Left cardiac atrium (tissue), 4 donors: Measurements from ENCODE around the gene TSPO. TPM values are rescaled to one million over a fixed set of nuclear protein-coding genes. Genes with fewer than 3 reads are reported as not detected.

Source experiments
- ATAC-seq, 2 donors: fragments of 200-7000 bp; cut with Tn5 transposase; one replicate each; pipeline ENCODE4 v1.9.1; 2020; ENCODE audit warnings: mild to moderate bottlenecking in 2 of 2, moderate library complexity in 2 of 2
- DNase-seq: peaks from one replicate; pipeline ENCODE4 v3.0.0-alpha.2; 2020
- intact Hi-C, 2 donors: fragments of 100-400 bp; cut with DNase I; formaldehyde crosslinking; loops; one replicate each; pipeline versions ENCODE4 v1.14.1 to v1.15.1; 2022 to 2023
- total RNA-seq, 2 donors: library from RNA; stranded (reverse); fragmentation: NEBNext Ultra II Directional; extraction: Animal tissue kit (Norgen Biotek cat#: 25700); gene quantifications; one replicate each; pipeline ENCODE4 v1.2.1, GENCODE V29; 2021
- donor health status: DM: no; HTN: yes; CAD: no.
- donor health status: DM: no; HTN: yes; CAD: no; lungs with severe emphysema.
- donor health status: DM: yes; HTN: yes; CAD: no.
- donor health status: Dilated cardiomyopathy.

Gene TSPO
- total RNA-seq, 2 donors from 2014 or later, result 96.2 to 147 TPM

GRCh38 chr22:43154887-43155536 lies 3.7 kb downstream of the TSPO start:
- DNase-seq (no peak), ATAC-seq (no peak)
- intact Hi-C loops, result no loop called here

DNA sequence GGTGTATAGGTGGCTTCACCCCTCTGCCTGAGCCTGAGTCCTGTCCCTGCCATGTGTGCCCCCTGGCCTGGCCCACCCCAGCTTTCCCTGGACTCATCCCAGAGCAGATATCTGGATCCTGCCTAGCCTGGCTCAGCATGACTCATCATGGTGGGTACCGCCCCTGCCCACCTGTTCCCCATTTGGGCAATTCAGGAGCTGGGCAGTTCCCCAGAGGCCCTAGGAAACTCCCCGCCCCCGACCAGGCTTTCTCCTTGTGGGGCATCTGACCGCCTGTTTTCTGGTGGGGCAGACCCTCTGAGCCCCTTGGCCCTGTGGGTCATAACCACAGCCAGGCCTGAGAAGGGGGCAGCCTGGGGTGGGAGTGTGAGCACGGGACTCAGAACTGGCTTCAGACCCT lies 4.4 kb downstream of the TSPO start:
- intact Hi-C loops, result no loop called here
- no peak for DNase-seq
- no peak for ATAC-seq

DNA sequence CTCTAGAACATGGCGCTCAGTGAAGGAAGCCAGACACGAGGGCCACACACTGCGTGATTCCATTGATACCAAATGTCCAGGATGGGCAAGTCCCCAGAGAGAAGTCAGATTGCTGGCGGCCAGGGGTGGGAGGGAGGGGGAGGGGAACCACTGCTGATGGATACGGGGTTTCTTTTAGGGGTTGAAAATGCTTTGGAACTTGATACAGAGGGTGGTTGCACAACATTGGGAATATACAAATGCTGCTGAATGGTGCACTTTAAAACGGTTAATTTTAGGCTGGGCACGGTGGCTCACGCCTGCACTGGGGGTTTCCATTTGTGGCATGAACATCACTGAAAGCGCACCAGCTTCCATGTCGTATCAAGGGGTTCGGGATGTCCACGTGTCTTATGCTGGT lies 5.1 kb downstream of the TSPO start:
- ATAC-seq, result no peak
- no peak for DNase-seq
- intact Hi-C loops, result no loop called here

GRCh38 chr22:43157874-43158546 lies 6.7 kb downstream of the TSPO start:
- ATAC-seq, result no peak
- intact Hi-C loops, result no loop called here
- DNase-seq, result no peak

- DNase-seq (no peak), ATAC-seq (no peak)
- intact Hi-C loops, result no loop called here
Observed at GRCh38 chr22:43158778-43159483, 7.6 kb downstream of the TSPO start.

- DNase-seq (no peak), ATAC-seq (peak in 1 of 2 donors; percentile 20)
- intact Hi-C loops, result no loop called here
Observed at GRCh38 chr22:43159484-43160178, 8.3 kb downstream of the TSPO start.

DNA sequence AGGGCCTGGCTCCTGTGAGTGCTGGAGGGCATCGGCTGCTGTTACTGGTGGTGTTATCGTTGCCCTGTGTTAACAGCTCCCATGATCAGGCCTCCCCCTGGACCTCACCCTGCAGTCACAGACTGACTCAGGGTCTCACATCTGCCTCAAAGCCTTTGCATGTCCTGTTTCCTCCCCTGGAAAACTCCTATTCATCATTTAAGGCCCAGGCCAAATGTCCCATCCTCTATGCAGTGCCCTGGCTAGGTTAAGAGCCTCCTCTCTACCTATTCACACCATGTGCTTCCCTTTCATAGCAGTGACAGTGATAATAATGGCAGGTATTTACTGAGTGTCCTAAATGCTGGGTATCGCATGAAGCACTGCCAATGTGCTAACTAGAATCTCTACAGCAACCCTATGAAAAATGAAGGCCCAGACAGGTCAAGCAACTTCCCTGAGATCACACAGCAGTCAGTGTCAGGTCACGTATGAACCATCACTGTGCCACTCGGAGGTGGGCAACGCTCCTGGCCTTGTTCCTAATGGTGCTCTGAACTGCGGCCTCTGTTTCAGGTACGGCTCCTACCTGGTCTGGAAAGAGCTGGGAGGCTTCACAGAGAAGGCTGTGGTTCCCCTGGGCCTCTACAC lies 9.3 kb downstream of the TSPO start:
- DNase-seq (no peak), ATAC-seq (no peak)
- intact Hi-C loops, result no loop called here

DNA sequence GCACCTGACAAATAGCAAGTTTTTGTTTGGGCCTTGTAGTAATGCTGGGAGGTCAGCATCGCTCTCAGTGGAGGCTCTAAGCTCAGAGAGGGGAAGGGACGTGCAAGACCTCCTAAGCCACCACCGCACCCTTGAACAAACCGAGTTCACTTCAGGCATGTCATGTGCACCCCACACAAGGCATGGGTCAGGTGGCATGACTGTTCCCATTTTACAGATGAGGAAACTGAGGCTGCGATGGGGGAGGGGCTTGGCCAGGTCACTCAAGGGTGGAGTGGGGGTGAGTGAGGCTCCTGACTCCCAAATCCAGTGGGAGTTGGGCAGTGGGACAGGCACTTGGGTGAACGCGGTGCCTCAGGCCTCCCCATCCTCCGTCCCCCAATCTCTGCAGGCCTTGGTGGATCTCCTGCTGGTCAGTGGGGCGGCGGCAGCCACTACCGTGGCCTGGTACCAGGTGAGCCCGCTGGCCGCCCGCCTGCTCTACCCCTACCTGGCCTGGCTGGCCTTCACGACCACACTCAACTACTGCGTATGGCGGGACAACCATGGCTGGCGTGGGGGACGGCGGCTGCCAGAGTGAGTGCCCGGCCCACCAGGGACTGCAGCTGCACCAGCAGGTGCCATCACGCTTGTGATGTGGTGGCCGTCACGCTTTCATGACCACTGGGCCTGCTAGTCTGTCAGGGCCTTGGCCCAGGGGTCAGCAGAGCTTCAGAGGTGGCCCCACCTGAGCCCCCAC lies 11.2 kb downstream of the TSPO start:
- ATAC-seq (no peak), DNase-seq (no peak)
- intact Hi-C loops, result no loop called here

- intact Hi-C loops, result no loop called here
- ATAC-seq (no peak), DNase-seq (no peak)
Observed at GRCh38 chr22:43163241-43163795, 12.0 kb downstream of the TSPO start.

GRCh38 chr22:43164636-43165035 lies 13.3 kb downstream of the TSPO start:
- no peak for DNase-seq
- peak in 1 of 2 donors; percentile 6 for ATAC-seq
- intact Hi-C loops, result no loop called here

DNA sequence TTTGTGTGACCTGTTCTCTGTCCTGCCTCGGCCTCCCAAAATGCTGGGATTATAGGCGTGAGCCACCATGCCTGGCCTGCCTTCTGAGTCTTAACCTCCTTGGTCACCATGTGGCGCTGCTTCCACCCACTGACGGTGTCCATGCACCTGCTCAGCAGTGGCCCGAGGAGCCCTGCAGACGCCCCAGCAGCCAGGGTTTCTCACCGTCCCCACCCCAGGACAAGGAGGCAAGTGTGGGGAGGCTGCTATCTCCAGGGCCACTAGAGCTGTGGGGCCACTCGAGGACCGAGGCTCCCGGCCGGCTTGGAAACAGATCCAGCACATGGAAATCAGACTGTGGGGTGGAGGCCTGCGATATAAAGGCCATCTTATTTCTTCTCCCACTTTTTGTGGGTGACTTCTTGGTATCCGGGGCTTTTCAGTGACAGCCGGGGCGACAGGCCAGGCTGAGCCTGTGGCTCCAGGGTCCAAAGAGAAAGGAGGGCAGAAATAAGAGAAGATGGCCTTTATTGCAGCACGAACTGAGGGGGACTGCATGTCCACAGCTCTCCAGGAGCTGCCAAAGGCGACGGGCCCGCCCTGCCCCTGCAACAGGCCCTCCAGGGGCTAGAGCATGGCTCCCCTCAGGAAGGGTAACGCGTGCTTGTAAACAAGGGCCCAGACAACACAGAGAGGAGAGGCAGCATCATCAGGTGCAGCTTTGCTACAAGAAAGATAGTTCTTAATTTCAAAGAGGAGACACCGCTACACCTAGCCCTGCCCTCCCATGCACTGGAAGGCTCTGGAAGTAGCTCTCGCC lies 15.0 kb downstream of the TSPO start:
- no peak for DNase-seq
- intact Hi-C loops, result no loop called here

DNA sequence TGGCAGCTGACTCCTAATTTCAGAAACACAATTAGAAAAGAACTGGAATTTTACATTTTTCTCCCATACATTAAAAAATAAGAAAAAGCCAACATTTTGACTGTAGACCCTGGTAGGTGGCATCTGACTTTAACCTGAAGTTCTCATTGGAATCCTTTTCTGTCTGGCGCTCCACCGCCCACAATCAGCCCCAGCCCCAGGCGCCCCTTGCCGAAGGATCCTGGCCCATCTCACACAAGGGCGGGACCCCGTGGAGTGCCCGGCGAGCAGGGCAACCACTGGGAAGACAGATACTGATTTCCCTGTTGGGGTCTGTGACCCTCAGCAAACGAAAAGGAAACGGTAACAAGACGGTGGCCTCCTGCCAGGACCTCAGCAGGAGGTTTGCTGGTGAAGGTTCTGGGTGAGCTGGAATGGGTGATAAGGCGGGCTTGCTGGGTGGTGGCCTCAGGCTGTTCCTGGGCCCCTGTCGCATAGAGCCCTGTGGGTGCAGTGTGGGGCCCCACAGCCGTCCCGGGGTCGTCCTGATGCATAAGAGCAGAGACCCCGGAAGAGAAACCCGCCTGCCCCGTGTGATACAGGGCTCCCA lies 15.7 kb downstream of the TSPO start:
- ATAC-seq (no peak), DNase-seq (no peak)
- intact Hi-C loops, result no loop called here

More for the DNA sequence above, 15.0 kb downstream of the TSPO start:
- ATAC-seq, result no peak

DNA sequence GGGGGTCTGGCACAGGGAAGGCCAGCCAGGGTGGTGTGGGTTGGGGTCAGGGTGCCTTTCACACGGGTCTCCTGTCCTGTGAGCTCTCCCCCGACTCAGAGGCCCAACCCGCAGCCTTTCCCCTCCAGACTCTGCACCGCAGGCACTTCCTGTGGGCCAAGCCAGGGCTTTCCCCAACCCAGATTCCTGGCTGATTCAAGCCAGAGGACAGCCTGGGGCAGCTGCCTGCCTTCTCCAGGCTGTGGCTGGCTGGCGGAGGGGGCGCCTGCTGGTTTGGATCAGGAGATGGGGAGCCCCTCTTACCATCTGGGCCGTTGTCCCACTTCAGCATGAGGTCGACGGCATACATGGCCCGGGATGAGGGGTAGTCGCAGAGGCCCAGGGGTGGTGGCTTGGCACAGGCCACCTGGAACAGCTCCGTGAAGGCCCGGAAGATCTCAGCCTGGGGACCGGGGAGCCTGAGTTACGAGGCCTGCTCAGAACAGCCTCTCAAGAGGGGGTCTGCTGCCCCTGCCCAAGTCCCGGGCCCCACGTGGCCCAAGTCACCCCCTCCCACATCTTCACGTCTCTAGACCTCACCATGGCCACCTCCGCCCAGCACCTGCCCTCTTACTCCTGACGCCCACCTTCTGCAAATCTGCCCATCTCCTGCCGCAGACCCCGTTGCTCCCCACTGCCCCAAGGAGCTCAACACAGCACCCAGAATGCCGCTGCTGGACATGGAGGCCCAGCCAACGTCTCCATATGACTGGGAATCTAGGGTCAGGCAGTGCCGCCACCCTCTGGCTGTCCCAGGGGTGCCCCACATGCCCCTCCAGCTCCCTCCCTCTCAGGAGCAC lies 17.3 kb downstream of the TSPO start:
- intact Hi-C loops, result no loop called here

GRCh38 chr22:43169310-43170130 lies 18.2 kb downstream of the TSPO start:
- ATAC-seq, result no peak
- intact Hi-C loops, result loop anchor here in 1 of 2 donors (10.0 kb wide), 1 partner anchor 55 kb away; the partner anchor contains the start of gene BIK
- no peak for DNase-seq

More for the DNA sequence above, 17.3 kb downstream of the TSPO start:
- DNase-seq, result no peak
- peak; percentile 6 to 21 for ATAC-seq

DNA sequence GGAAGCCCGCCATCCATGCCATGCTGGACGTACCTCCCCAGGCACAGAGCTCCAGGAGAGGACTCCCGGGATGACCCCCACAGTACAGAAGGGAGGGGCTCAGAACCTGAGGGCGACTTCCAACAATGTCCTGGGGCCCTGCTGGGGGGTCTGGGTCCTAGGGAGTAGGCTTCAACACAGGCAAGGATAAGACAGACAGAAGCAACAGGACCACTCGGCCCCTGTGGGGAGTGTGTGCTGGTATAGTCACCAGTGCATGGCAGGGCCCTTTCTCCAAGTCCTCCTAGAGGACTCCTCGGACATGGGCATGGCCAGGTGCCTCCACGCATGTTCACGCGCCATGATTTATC lies 18.7 kb downstream of the TSPO start:
- intact Hi-C loops, result loop anchor here in 1 of 2 donors (10.0 kb wide), 1 partner anchor 55 kb away; the partner anchor contains the start of gene BIK
- no peak for DNase-seq
- no peak for ATAC-seq
